Measurements from ENCODE around the gene ATP1B2. TPM values are rescaled to one million over a fixed set of nuclear protein-coding genes. Genes with fewer than 3 reads are reported as not detected.

ATP1B2 gene
- polyA plus RNA-seq, 2 of the 4 experiments (the other 2 are of a cell fraction): 0.10 to 0.16 TPM

- peak; percentile 57 to 69; a peak in 5 of 6 replicates for ATAC-seq
- Histone ChIP-seq H3K4me2 (no peak overlapping the region), H3K4me3 (no peak overlapping the region), H3K27ac (peak overlapping the region in 1 of 2 experiments; percentile 52; a peak in 2 of 6 replicates), H3K9me3 (no peaks in the 10 kb centered on the region), H3K4me1 (peaks cover 5% of the 10 kb centered on the region; the same call in 2 of the 3 replicates)
- FAIRE-seq: no peak
- POLR2A ChIA-PET: interaction anchor here (0.8 to 4.3 kb wide), 3 partner anchors 18 to 69 kb away, joined by 3 to 52 read pairs (median 4); partner anchors contain the start of genes ATP1B2, TP53 and WRAP53
- CTCF ChIA-PET: interaction anchor here (0.7 to 8.2 kb wide), 22 partner anchors 10 to 238 kb away, joined by 3 to 191 read pairs (median 8); partner anchors contain the start of genes ATP1B2, DNAH2, FXR2 and TP53
- no peak for TF ChIP-seq CEBPB (IDR thresholded peaks at IDR 0.05)
- no peak for TF ChIP-seq TFCP2L1 (CRISPR knock-in tag; IDR thresholded peaks at IDR 0.05)
- TF ChIP-seq ZNF302 (CRISPR knock-in tag; IDR thresholded peaks at IDR 0.05): no peak
- TF ChIP-seq ESRRA (IDR thresholded peaks at IDR 0.05; ENCODE audit: borderline replicate concordance, low read length): no peak
- no peak for TF ChIP-seq RARB (CRISPR knock-in tag; IDR thresholded peaks at IDR 0.05)
- no peak for TF ChIP-seq KDM5A (IDR thresholded peaks at IDR 0.05)
- TF ChIP-seq RFX5 (IDR thresholded peaks at IDR 0.05): no peak
- peak; percentile 50 for TF ChIP-seq SMC3 (IDR thresholded peaks at IDR 0.05)
- TF ChIP-seq CBX8 (IDR thresholded peaks at IDR 0.05): no peak
- TF ChIP-seq MAX (IDR thresholded peaks at IDR 0.05): no peak
- TF ChIP-seq JUNB (IDR thresholded peaks at IDR 0.05): no peak
- no peak for TF ChIP-seq ZC3H11A (IDR thresholded peaks at IDR 0.05)
- TF ChIP-seq MYC (IDR thresholded peaks at IDR 0.05; ENCODE audit: borderline replicate concordance, low read length): no peak
- no peak for TF ChIP-seq PHF8 (IDR thresholded peaks at IDR 0.05; ENCODE audit: borderline replicate concordance, low read depth)
- no peak for TF ChIP-seq REST (IDR thresholded peaks at IDR 0.05)
- TF ChIP-seq CTCF (IDR thresholded peaks at IDR 0.05): peak; percentile 56; the same call in 2 of the 3 replicates
- no peak for TF ChIP-seq PBX3 (IDR thresholded peaks at IDR 0.05)
- TF ChIP-seq RAD21 (conservative IDR thresholded peaks at IDR 0.05 in 1 of 2, IDR thresholded peaks at IDR 0.05 in 1 of 2): peak; percentile 51 to 61
- TF ChIP-seq FOSL2 (IDR thresholded peaks at IDR 0.05): no peak
- no peak for TF ChIP-seq FOSL2 (CRISPR knock-in tag; IDR thresholded peaks at IDR 0.05)
- WGBS (ENCODE audit: missing lambda C conversion rate): 34% methylated on average over 6 of the region's 6 CpGs
- DNase-seq (ENCODE audit: low read depth in 1 of 2, low spot score in 1 of 2): peak; percentile 71 to 79
Observed at GRCh38 chr17:7632492-7632894, 18.2 kb upstream of the ATP1B2 start.

- Histone ChIP-seq H3K27ac (no peak overlapping the region), H3K4me1 (peaks cover 2% of the 10 kb centered on the region; the same call in 2 of the 3 replicates), H3K9me3 (no peaks in the 10 kb centered on the region), H3K4me2 (no peak overlapping the region), H3K4me3 (no peak overlapping the region)
- no peak for TF ChIP-seq ZFP36 (IDR thresholded peaks at IDR 0.05; ENCODE audit: borderline replicate concordance, partially characterized antibody)
- TF ChIP-seq SMC3 (IDR thresholded peaks at IDR 0.05): no peak
- TF ChIP-seq GATA3 (IDR thresholded peaks at IDR 0.05; ENCODE audit: borderline replicate concordance): no peak
- TF ChIP-seq POLR2A (IDR thresholded peaks at IDR 0.05; ENCODE audit: low read length): no peak
- no peak for TF ChIP-seq CBX2 (IDR thresholded peaks at IDR 0.05; ENCODE audit: borderline replicate concordance, low read depth)
- TF ChIP-seq KDM5A (IDR thresholded peaks at IDR 0.05): no peak
- TF ChIP-seq JUNB (IDR thresholded peaks at IDR 0.05): no peak
- TF ChIP-seq HOXA7 (CRISPR knock-in tag; IDR thresholded peaks at IDR 0.05): no peak
- TF ChIP-seq HMGXB4 (CRISPR knock-in tag; IDR thresholded peaks at IDR 0.05; ENCODE audit: borderline replicate concordance): no peak
- no peak for TF ChIP-seq RARB (CRISPR knock-in tag; IDR thresholded peaks at IDR 0.05)
- TF ChIP-seq EHF (CRISPR knock-in tag; IDR thresholded peaks at IDR 0.05): no peak
- 49% methylated on average over 2 of the region's 2 CpGs for WGBS (ENCODE audit: missing lambda C conversion rate)
- peak in 1 of 2 experiments; percentile 29 for DNase-seq (ENCODE audit: low read depth in 1 of 2, low spot score in 1 of 2)
- peak; percentile 63 for FAIRE-seq
- peak; percentile 30 to 37; a peak in 3 of 6 replicates for ATAC-seq
- POLR2A ChIA-PET: interaction anchor here (0.8 to 4.3 kb wide), 3 partner anchors 17 to 69 kb away, joined by 3 to 52 read pairs (median 4); partner anchors contain the start of genes ATP1B2, TP53 and WRAP53
- CTCF ChIA-PET: interaction anchor here (0.7 to 8.2 kb wide), 20 partner anchors 9 to 237 kb away, joined by 3 to 191 read pairs (median 10); partner anchors contain the start of genes ATP1B2, DNAH2, EFNB3 and FXR2
Observed at GRCh38 chr17:7633093-7633492, 17.6 kb upstream of the ATP1B2 start.

All from A549 (cell line).